Measurements from ENCODE around the gene SCAF4. TPM values are rescaled to one million over a fixed set of nuclear protein-coding genes. Genes with fewer than 3 reads are reported as not detected.

The SCAF4 gene
- total RNA-seq, 1 donor from 2014 or later = 31.9 TPM

DNA sequence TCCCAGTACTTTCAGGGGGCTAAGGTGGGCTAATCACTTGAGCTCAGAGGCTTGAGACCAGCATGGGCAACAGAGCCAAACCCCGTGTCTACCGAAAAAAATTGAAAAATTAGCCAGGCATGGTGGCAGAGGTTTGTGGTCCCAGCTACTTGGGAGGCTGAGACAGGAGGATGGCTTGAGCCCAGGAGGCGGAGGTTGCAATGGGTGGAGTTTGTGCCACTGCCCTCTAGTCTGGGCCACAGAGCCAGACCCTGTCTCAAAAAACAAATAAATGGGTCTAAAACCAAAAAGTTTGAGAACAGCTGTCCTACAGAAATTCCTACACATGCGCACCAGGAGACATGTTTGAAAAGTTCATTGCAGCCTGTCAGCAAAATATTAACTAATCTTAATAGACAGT lies 5.5 kb downstream of the SCAF4 start:
- no peak overlapping the region for H3K4me3 Mint-ChIP-seq
- H3K4me1 Mint-ChIP-seq = peaks cover 7% of the 10 kb centered on the region
- Histone ChIP-seq H3K4me2 (no peak overlapping the region), H3K79me2 (ENCODE audit: low read depth) (peaks cover 100% of the 10 kb centered on the region), H3K27ac (no peak overlapping the region), H3K9me3 (ENCODE audit: low read depth) (no peaks in the 10 kb centered on the region), H3K27me3 (no peaks in the 10 kb centered on the region), H3F3A (ENCODE audit: low read depth) (peaks cover 16% of the 10 kb centered on the region), H3K9ac (no peak overlapping the region), H4K20me1 (ENCODE audit: low read depth) (peaks cover 96% of the 10 kb centered on the region), H2AFZ (replicated peaks) (no peak overlapping the region), H3K4me3 (no peak overlapping the region), H3K4me1 (peaks cover 25% of the 10 kb centered on the region), H3K36me3 (peaks cover 11% of the 10 kb centered on the region)
- peaks cover 30% of the 10 kb centered on the region for H3K36me3 Mint-ChIP-seq
- no peak for DNase-seq (ENCODE audit: low spot score)
- no peak overlapping the region for H3K27ac Mint-ChIP-seq
- TF ChIP-seq EZH2phosphoT487 (IDR thresholded peaks at IDR 0.05) (no peak), EZH2 (IDR thresholded peaks at IDR 0.05) (no peak), CTCF (IDR thresholded peaks at IDR 0.05) (no peak)
- H3K9me3 Mint-ChIP-seq = peaks cover 18% of the 10 kb centered on the region
- H3K27me3 Mint-ChIP-seq (ENCODE audit: insufficient read depth, low read depth) = peaks cover under 1% of the 10 kb centered on the region

GRCh38 chr21:31725202-31725839 lies 6.6 kb downstream of the SCAF4 start:
- H3K4me1 ChIP-seq = peaks cover 23% of the 10 kb centered on the region
- H3K9ac ChIP-seq = no peak overlapping the region
- H3K36me3 Mint-ChIP-seq = peaks cover 40% of the 10 kb centered on the region
- H2AFZ ChIP-seq (replicated peaks) = no peak overlapping the region
- H3K4me3 Mint-ChIP-seq = no peak overlapping the region
- H3K4me3 ChIP-seq = no peak overlapping the region
- H3K79me2 ChIP-seq (ENCODE audit: low read depth) = peaks cover 100% of the 10 kb centered on the region
- no peaks in the 10 kb centered on the region for H3K27me3 ChIP-seq
- peaks cover 5% of the 10 kb centered on the region for H3K4me1 Mint-ChIP-seq
- peaks cover 27% of the 10 kb centered on the region for H3K9me3 Mint-ChIP-seq
- TF ChIP-seq CTCF (IDR thresholded peaks at IDR 0.05) = no peak
- TF ChIP-seq EZH2 (IDR thresholded peaks at IDR 0.05) = no peak
- TF ChIP-seq EZH2phosphoT487 (IDR thresholded peaks at IDR 0.05) = no peak
- H3K36me3 ChIP-seq = peaks cover 11% of the 10 kb centered on the region
- peaks cover 6% of the 10 kb centered on the region for H3F3A ChIP-seq (ENCODE audit: low read depth)
- H3K27ac Mint-ChIP-seq = no peak overlapping the region
- peaks cover 2% of the 10 kb centered on the region for H3K27me3 Mint-ChIP-seq (ENCODE audit: insufficient read depth, low read depth)
- DNase-seq (ENCODE audit: low spot score) = no peak
- no peak overlapping the region for H3K27ac ChIP-seq
- peaks cover 99% of the 10 kb centered on the region for H4K20me1 ChIP-seq (ENCODE audit: low read depth)
- no peaks in the 10 kb centered on the region for H3K9me3 ChIP-seq (ENCODE audit: low read depth)
- no peak overlapping the region for H3K4me2 ChIP-seq

DNA sequence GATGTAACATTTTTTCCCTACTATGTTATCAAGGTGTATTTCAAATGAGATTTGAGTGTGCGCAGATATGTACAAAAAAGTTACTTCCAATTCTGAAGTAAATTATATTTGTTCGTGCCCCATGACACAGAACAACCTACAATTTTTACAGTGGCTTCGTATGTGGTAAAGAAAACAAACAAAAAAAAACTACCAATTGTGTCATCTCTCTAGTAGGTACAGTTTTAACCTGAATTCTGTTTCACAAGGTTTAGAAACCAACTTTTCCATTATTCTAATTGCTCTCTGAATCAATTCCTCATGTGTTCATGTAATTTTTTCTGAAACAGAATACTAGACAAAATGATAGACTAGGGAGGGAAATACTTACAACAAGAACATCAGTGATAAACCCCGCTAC lies 7.4 kb downstream of the SCAF4 start:
- Histone ChIP-seq H3K4me1 (peaks cover 15% of the 10 kb centered on the region), H3K27me3 (no peaks in the 10 kb centered on the region), H3K79me2 (ENCODE audit: low read depth) (peaks cover 100% of the 10 kb centered on the region), H3K9me3 (ENCODE audit: low read depth) (no peaks in the 10 kb centered on the region), H3K36me3 (peaks cover 15% of the 10 kb centered on the region), H3K4me2 (no peak overlapping the region), H3F3A (ENCODE audit: low read depth) (peaks cover 7% of the 10 kb centered on the region), H2AFZ (replicated peaks) (no peak overlapping the region), H3K9ac (no peak overlapping the region), H3K27ac (no peak overlapping the region), H4K20me1 (ENCODE audit: low read depth) (peaks cover 99% of the 10 kb centered on the region), H3K4me3 (no peak overlapping the region)
- TF ChIP-seq EZH2 (IDR thresholded peaks at IDR 0.05) (no peak), EZH2phosphoT487 (IDR thresholded peaks at IDR 0.05) (no peak), CTCF (IDR thresholded peaks at IDR 0.05) (no peak)
- Mint-ChIP-seq H3K27me3 (ENCODE audit: insufficient read depth, low read depth) (peaks cover 2% of the 10 kb centered on the region), H3K36me3 (peaks cover 45% of the 10 kb centered on the region), H3K9me3 (peaks cover 32% of the 10 kb centered on the region), H3K4me3 (no peak overlapping the region), H3K27ac (no peak overlapping the region), H3K4me1 (no peaks in the 10 kb centered on the region)
- no peak for DNase-seq (ENCODE audit: low spot score)
